Endothelial cell of umbilical vein (primary cell): ENCODE measurements around the gene VTI1A. TPM values are rescaled to one million over a fixed set of nuclear protein-coding genes. Genes with fewer than 3 reads are reported as not detected.

Source experiments
- BruUV-seq: library from RNA; stranded (reverse); fragments of 400-500 nt; replicated peaks from 2 replicates; lab custom pipeline; 2021; lab: Mats Ljungman, UMichigan
- CTCF ChIA-PET: fragments of 300-600, 350-600 bp; sonication (Branson Sonifier 250); formaldehyde crosslinking; loops from one replicate; lab custom pipeline; 2021; ENCODE audit warnings: antibody characterized with exemption, inconsistent platforms; lab: Charles Lee
- POLR2A ChIA-PET: fragments of 300-600, 350-600 bp; sonication (Branson Sonifier 250); formaldehyde crosslinking; loops from one replicate; lab custom pipeline; 2021; ENCODE audit warnings: antibody characterized with exemption, inconsistent platforms; lab: Charles Lee
- DNase-seq: peaks from one replicate; pipeline ENCODE4 v3.0.0-alpha.2; 2011; ENCODE audit warnings: low read depth, low spot score
- FAIRE-seq: peaks from 2 replicates; lab custom pipeline; 2011; peaks lifted over from hg19 to GRCh38; lab: Jason Lieb, UNC
- H2AFZ ChIP-seq: 2 replicates; pipeline ENCODE4 v1.6.0; 2012; ENCODE audit warnings: low read depth, low read length, control low read depth, inconsistent platforms
- H3K27ac ChIP-seq: 2 replicates; pipeline ENCODE4 v1.5.1; 2011; ENCODE audit warnings: low read depth, mild to moderate bottlenecking, control low read depth, low read length, moderate library complexity; ENCODE audit not compliant: insufficient read depth
- H3K27me3 ChIP-seq, 2 experiments: 2 replicates each; pipeline versions ENCODE4 v1.6.0 to v1.6.1; 2011; ENCODE audit warnings: low read length in 2 of 2, mixed read lengths in 1 of 2; ENCODE audit not compliant: control insufficient read depth in 2 of 2, insufficient read depth in 2 of 2
- H3K36me3 ChIP-seq, 2 experiments: 2 replicates in 1 of 2; 3 replicates in 1 of 2; pipeline ENCODE4 v1.5.1; 2011; ENCODE audit warnings: low read length in 2 of 2, mild to moderate bottlenecking in 1 of 2, moderate library complexity in 1 of 2; ENCODE audit not compliant: control insufficient read depth in 2 of 2, insufficient read depth in 2 of 2; ENCODE audit errors: extremely low read depth in 1 of 2
- H3K4me1 ChIP-seq: 3 replicates; pipeline ENCODE4 v1.5.1; 2011; ENCODE audit warnings: mild to moderate bottlenecking, low read length; ENCODE audit not compliant: control insufficient read depth, insufficient read depth; ENCODE audit errors: extremely low read depth
- H3K4me2 ChIP-seq: 2 replicates; pipeline ENCODE4 v1.6.1; 2011; ENCODE audit warnings: low read length, control low read depth, mixed read lengths; ENCODE audit not compliant: insufficient read depth
- H3K4me3 ChIP-seq, 3 experiments: fragments of 200-600 bp in 1 of 3; sonication (generic), shearing (Covaris generic) in 1 of 3; replicated peaks in 1 of 3; 2 replicates each; pipeline ENCODE4 v1.5.1; 2011 to 2016; ENCODE audit warnings: control low read depth in 3 of 3, low read length in 3 of 3, mild to moderate bottlenecking in 2 of 3, inconsistent platforms in 1 of 3, low read depth in 1 of 3, moderate library complexity in 1 of 3; ENCODE audit not compliant: insufficient read depth in 1 of 3
- H3K79me2 ChIP-seq: 2 replicates; pipeline ENCODE4 v1.6.0; 2012; ENCODE audit warnings: low read length, inconsistent platforms; ENCODE audit not compliant: control insufficient read depth, insufficient read depth
- H3K9ac ChIP-seq: replicated peaks from 2 replicates; pipeline ENCODE3; 2011; ENCODE audit warnings: low read length, control low read depth; ENCODE audit not compliant: insufficient read depth; ENCODE audit errors: extremely low read depth
- H3K9me1 ChIP-seq: replicated peaks from 3 replicates; pipeline ENCODE4 v1.6.0; 2011; ENCODE audit warnings: mild to moderate bottlenecking, low read length; ENCODE audit not compliant: control insufficient read depth, insufficient read depth; ENCODE audit errors: extremely low read depth
- H3K9me3 ChIP-seq: replicated peaks from 2 replicates; pipeline ENCODE4 v1.5.1; 2012; ENCODE audit warnings: low read length, inconsistent platforms; ENCODE audit not compliant: control insufficient read depth, insufficient read depth
- H4K20me1 ChIP-seq: replicated peaks from 2 replicates; pipeline ENCODE3; 2011; ENCODE audit warnings: mild to moderate bottlenecking, low read length; ENCODE audit not compliant: control insufficient read depth, insufficient read depth; ENCODE audit errors: extremely low read depth
- EZH2 ChIP-seq: IDR thresholded peaks from 2 replicates; pipeline ENCODE4 v1.6.1; 2012; ENCODE audit warnings: borderline replicate concordance, low read depth, mild to moderate bottlenecking, moderate library complexity, low read length, inconsistent platforms; ENCODE audit not compliant: severe bottlenecking
- FOS ChIP-seq: IDR thresholded peaks from 2 replicates; pipeline ENCODE4 v1.6.1; 2011; ENCODE audit warnings: mild to moderate bottlenecking, low read length, moderate library complexity, borderline replicate concordance; ENCODE audit not compliant: insufficient read depth
- GATA2 ChIP-seq: IDR thresholded peaks from 2 replicates; pipeline ENCODE4 v1.7.0; 2011; ENCODE audit warnings: low read depth, mild to moderate bottlenecking, moderate library complexity, mixed read lengths, low read length; ENCODE audit not compliant: insufficient read length, insufficient read depth
- JUN ChIP-seq: IDR thresholded peaks from 2 replicates; pipeline ENCODE4 v1.6.1; 2011; ENCODE audit warnings: borderline replicate concordance, low read depth; ENCODE audit not compliant: insufficient read length, insufficient read depth
- MYC ChIP-seq: IDR thresholded peaks from one replicate; pipeline ENCODE4 v1.6.1; 2011; ENCODE audit warnings: mild to moderate bottlenecking, low read depth, low read length
- POLR2A ChIP-seq: IDR thresholded peaks from 2 replicates; pipeline ENCODE4 v1.6.1; 2012; ENCODE audit warnings: low read depth, mild to moderate bottlenecking, control low read depth, low read length
- POLR2AphosphoS5 ChIP-seq: IDR thresholded peaks from 2 replicates; pipeline ENCODE4 v1.6.1; 2012; ENCODE audit warnings: low read depth, mild to moderate bottlenecking, control low read depth, low read length, moderate library complexity; ENCODE audit not compliant: insufficient read depth
- dilution Hi-C: fragments of 300-500 bp; cut with MboI; formaldehyde crosslinking; loops from one replicate; pipeline ENCODE4 v1.15.0; 2019; ENCODE audit warnings: low sequenced_read_pairs; ENCODE audit not compliant: extremely low pct_ligation_motif_present
- intact Hi-C: fragments of 100-400 bp; cut with micrococcal nuclease; formaldehyde crosslinking; loops from one replicate; pipeline ENCODE4 v1.10.0; 2022
- polyA plus RNA-seq, 4 experiments: library from polyadenylated mRNA; depleted of rRNA in 3 of 4; stranded (reverse) in 3 of 4; unstranded in 1 of 4; fragments of >200 nt; gene quantifications; 2 replicates each; pipeline versions ENCODE4 v1.2.1 to v1.2.3, GENCODE V29; 2011 to 2012; ENCODE audit warnings: missing spikeins in 1 of 4
- total RNA-seq: library from RNA; stranded (reverse); gene quantifications from 2 replicates; pipeline ENCODE4 v1.2.3, GENCODE V29; 2021
- TF ChIP-seq, protein P1 (sequence below), 2 donors: IDR thresholded peaks; 1 replicate in 1 of 2; 2 replicates in 1 of 2; pipeline ENCODE4 v1.5.1; 2011; ENCODE audit warnings: low read length in 2 of 2, mild to moderate bottlenecking in 2 of 2, moderate library complexity in 2 of 2, control low read depth in 1 of 2, inconsistent platforms in 1 of 2, low read depth in 1 of 2; ENCODE audit not compliant: insufficient read depth in 1 of 2; ENCODE audit errors: extremely low read depth in 1 of 2
- TF ChIP-seq, protein P2 (sequence below): IDR thresholded peaks from 2 replicates; pipeline ENCODE4 v1.6.1; 2011; ENCODE audit not compliant: insufficient read depth, insufficient read length

The VTI1A gene
- total and polyA plus RNA-seq, 2 donors (not counting 3 experiments of a cell fraction or from before 2014, with no cell fraction given): 10.8 to 35.6 TPM

DNA sequence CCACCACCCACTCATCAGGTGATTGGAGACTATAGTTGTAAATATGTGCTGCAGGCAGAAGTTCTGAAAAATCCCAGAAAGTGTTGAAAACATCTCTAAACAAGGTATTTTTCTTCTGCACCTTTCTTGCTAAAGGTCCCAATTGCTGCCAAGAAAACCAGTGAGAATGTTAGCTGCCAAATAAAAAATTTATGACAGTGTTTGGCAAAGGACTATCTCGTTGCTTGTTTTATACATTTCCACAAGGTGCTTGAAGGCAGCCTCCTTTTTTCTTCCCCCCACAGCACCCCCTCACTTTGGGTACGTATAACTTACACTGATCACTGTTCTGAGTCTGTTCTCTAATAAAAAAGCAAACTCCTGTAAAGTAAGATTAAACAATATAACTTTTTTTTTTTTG is 344.4 kb downstream of the VTI1A start:
- Histone ChIP-seq H3K9me3 (no peaks in the 10 kb centered on the region), H3K36me3 (no peaks in the 10 kb centered on the region), H3K27ac (no peak overlapping the region), H3K4me2 (no peak overlapping the region), H3K27me3 (no peaks in the 10 kb centered on the region), H3K9ac (no peak overlapping the region), H3K79me2 (no peaks in the 10 kb centered on the region), H4K20me1 (no peaks in the 10 kb centered on the region), H2AFZ (no peak overlapping the region), H3K4me3 (no peak overlapping the region), H3K9me1 (no peaks in the 10 kb centered on the region), H3K4me1 (no peaks in the 10 kb centered on the region)
- CTCF ChIA-PET: no interaction called here
- no peak for DNase-seq
- TF ChIP-seq FOS (no peak), GATA2 (no peak), POLR2A (no peak), MYC (no peak), POLR2AphosphoS5 (no peak), JUN (no peak), EZH2 (no peak)
- TF ChIP-seq, protein P1, sequence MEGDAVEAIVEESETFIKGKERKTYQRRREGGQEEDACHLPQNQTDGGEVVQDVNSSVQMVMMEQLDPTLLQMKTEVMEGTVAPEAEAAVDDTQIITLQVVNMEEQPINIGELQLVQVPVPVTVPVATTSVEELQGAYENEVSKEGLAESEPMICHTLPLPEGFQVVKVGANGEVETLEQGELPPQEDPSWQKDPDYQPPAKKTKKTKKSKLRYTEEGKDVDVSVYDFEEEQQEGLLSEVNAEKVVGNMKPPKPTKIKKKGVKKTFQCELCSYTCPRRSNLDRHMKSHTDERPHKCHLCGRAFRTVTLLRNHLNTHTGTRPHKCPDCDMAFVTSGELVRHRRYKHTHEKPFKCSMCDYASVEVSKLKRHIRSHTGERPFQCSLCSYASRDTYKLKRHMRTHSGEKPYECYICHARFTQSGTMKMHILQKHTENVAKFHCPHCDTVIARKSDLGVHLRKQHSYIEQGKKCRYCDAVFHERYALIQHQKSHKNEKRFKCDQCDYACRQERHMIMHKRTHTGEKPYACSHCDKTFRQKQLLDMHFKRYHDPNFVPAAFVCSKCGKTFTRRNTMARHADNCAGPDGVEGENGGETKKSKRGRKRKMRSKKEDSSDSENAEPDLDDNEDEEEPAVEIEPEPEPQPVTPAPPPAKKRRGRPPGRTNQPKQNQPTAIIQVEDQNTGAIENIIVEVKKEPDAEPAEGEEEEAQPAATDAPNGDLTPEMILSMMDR (IDR thresholded peaks at IDR 0.05; ENCODE audit: extremely low read depth in 1 of 2, insufficient read depth in 1 of 2, low read depth in 1 of 2, low read length in 2 of 2): no peak
- TF ChIP-seq, protein P2, sequence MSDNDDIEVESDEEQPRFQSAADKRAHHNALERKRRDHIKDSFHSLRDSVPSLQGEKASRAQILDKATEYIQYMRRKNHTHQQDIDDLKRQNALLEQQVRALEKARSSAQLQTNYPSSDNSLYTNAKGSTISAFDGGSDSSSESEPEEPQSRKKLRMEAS: no peak
- POLR2A ChIA-PET: no interaction called here
- BruUV-seq: no TSS peak
- intact Hi-C loops: no loop called here
- dilution Hi-C loops: no loop called here
- no peak for FAIRE-seq
